Ectodermal cell (in vitro differentiated cells): ENCODE measurements around the gene IER5L.

Source experiments
- H3K27ac ChIP-seq: 2 replicates; pipeline ENCODE4 v1.7.0; 2013; ENCODE audit warnings: mild to moderate bottlenecking, low read depth, low read length; ENCODE audit not compliant: insufficient read depth, poor library complexity, severe bottlenecking
- H3K27me3 ChIP-seq: 2 replicates; pipeline ENCODE4 v1.7.0; 2013; ENCODE audit warnings: mild to moderate bottlenecking, low read length; ENCODE audit not compliant: insufficient read depth, control insufficient read depth, poor library complexity, severe bottlenecking
- H3K36me3 ChIP-seq: one replicate; pipeline ENCODE4 v1.7.0; 2013; ENCODE audit warnings: low read length; ENCODE audit not compliant: control insufficient read depth, insufficient read depth
- H3K4me1 ChIP-seq: one replicate; pipeline ENCODE4 v1.7.0; 2013; ENCODE audit warnings: low read length; ENCODE audit not compliant: control insufficient read depth, insufficient read depth
- H3K4me3 ChIP-seq: 2 replicates; pipeline ENCODE4 v1.7.0; 2013; ENCODE audit warnings: low read depth, low read length, control low read depth; ENCODE audit not compliant: insufficient read depth
- H3K9me3 ChIP-seq: 2 replicates; pipeline ENCODE4 v1.7.0; 2013; ENCODE audit warnings: mild to moderate bottlenecking, low read length, moderate library complexity; ENCODE audit not compliant: control insufficient read depth
- WGBS, 2 experiments: methylation state at CpG; one replicate each; pipeline ENCODE4 v1.1.7; 2013; ENCODE audit warnings: missing lambda C conversion rate in 2 of 2; 5-methylcytosine and 5-hydroxymethylcytosine counted together

Gene IER5L

GRCh38 chr9:129141066-129142041, 36.7 kb downstream of the IER5L start:
- H3K9me3 ChIP-seq: no peaks in the 10 kb centered on the region
- peak overlapping the region; percentile 46 for H3K4me3 ChIP-seq
- H3K27ac ChIP-seq: peak overlapping the region; percentile 99
- peaks cover 18% of the 10 kb centered on the region for H3K36me3 ChIP-seq
- 62 to 63% methylated on average over 12 to 13 of the region's 13 CpGs for WGBS, 2 experiments
- no peaks in the 10 kb centered on the region for H3K27me3 ChIP-seq
- H3K4me1 ChIP-seq: peaks cover 60% of the 10 kb centered on the region

- H3K27me3 ChIP-seq: no peaks in the 10 kb centered on the region
- peak overlapping the region; percentile 46 for H3K4me3 ChIP-seq
- H3K4me1 ChIP-seq: peaks cover 52% of the 10 kb centered on the region
- peaks cover 19% of the 10 kb centered on the region for H3K36me3 ChIP-seq
- H3K27ac ChIP-seq: peak overlapping the region; percentile 99
- H3K9me3 ChIP-seq: no peaks in the 10 kb centered on the region
- 8 to 11% methylated on average over 8 of the region's 8 CpGs for WGBS, 2 experiments
Measured at GRCh38 chr9:129140397-129141065, 37.5 kb downstream of the IER5L start.

GRCh38 chr9:129139993-129140396, 38.1 kb downstream of the IER5L start:
- peaks cover 46% of the 10 kb centered on the region for H3K4me1 ChIP-seq

GRCh38 chr9:129139233-129139992, 38.6 kb downstream of the IER5L start:
- WGBS, 2 experiments: 14% methylated on average over 13 of the region's 13 CpGs
- Histone ChIP-seq H3K27me3 (no peaks in the 10 kb centered on the region), H3K4me1 (peaks cover 45% of the 10 kb centered on the region), H3K4me3 (peak overlapping the region; percentile 46), H3K27ac (peak overlapping the region; percentile 99), H3K36me3 (peaks cover 19% of the 10 kb centered on the region), H3K9me3 (no peaks in the 10 kb centered on the region)

More at GRCh38 chr9:129139993-129140396, 38.1 kb downstream of the IER5L start:
- Histone ChIP-seq H3K27ac (peak overlapping the region; percentile 99), H3K27me3 (no peaks in the 10 kb centered on the region), H3K9me3 (no peaks in the 10 kb centered on the region), H3K36me3 (peaks cover 19% of the 10 kb centered on the region), H3K4me3 (peak overlapping the region; percentile 46)
- WGBS, 2 experiments: 1% methylated on average over 11 of the region's 11 CpGs

GRCh38 chr9:129138476-129139232, 39.4 kb downstream of the IER5L start:
- peaks cover 15% of the 10 kb centered on the region for H3K36me3 ChIP-seq
- WGBS, 2 experiments: 79 to 82% methylated on average over 21 of the region's 21 CpGs
- no peak overlapping the region for H3K27ac ChIP-seq
- no peaks in the 10 kb centered on the region for H3K9me3 ChIP-seq
- H3K4me1 ChIP-seq: peaks cover 41% of the 10 kb centered on the region
- no peak overlapping the region for H3K4me3 ChIP-seq
- no peaks in the 10 kb centered on the region for H3K27me3 ChIP-seq

- 95 to 97% methylated on average over 9 of the region's 9 CpGs for WGBS, 2 experiments
- H3K4me3 ChIP-seq: no peak overlapping the region
- peaks cover 18% of the 10 kb centered on the region for H3K36me3 ChIP-seq
- no peaks in the 10 kb centered on the region for H3K9me3 ChIP-seq
- peaks cover 40% of the 10 kb centered on the region for H3K4me1 ChIP-seq
- H3K27me3 ChIP-seq: no peaks in the 10 kb centered on the region
- H3K27ac ChIP-seq: no peak overlapping the region
Measured at GRCh38 chr9:129138144-129138462, 40.0 kb downstream of the IER5L start.

GRCh38 chr9:129137292-129138143, 40.5 kb downstream of the IER5L start:
- H3K4me3 ChIP-seq: no peak overlapping the region
- peaks cover 19% of the 10 kb centered on the region for H3K36me3 ChIP-seq
- WGBS, 2 experiments: 92 to 95% methylated on average over 19 of the region's 19 CpGs
- H3K27me3 ChIP-seq: no peaks in the 10 kb centered on the region
- H3K27ac ChIP-seq: no peak overlapping the region
- H3K9me3 ChIP-seq: no peaks in the 10 kb centered on the region
- peaks cover 40% of the 10 kb centered on the region for H3K4me1 ChIP-seq

GRCh38 chr9:129136446-129137035, 41.5 kb downstream of the IER5L start:
- H3K27ac ChIP-seq: no peak overlapping the region
- H3K4me3 ChIP-seq: no peak overlapping the region
- no peaks in the 10 kb centered on the region for H3K27me3 ChIP-seq
- peaks cover 19% of the 10 kb centered on the region for H3K36me3 ChIP-seq
- peaks cover 32% of the 10 kb centered on the region for H3K4me1 ChIP-seq
- WGBS, 2 experiments: 85 to 88% methylated on average over 16 of the region's 16 CpGs
- H3K9me3 ChIP-seq: no peaks in the 10 kb centered on the region

- Histone ChIP-seq H3K9me3 (no peaks in the 10 kb centered on the region), H3K36me3 (peaks cover 23% of the 10 kb centered on the region), H3K4me1 (peaks cover 23% of the 10 kb centered on the region), H3K4me3 (no peak overlapping the region), H3K27me3 (no peaks in the 10 kb centered on the region), H3K27ac (no peak overlapping the region)
- WGBS, 2 experiments: 95 to 96% methylated on average over 6 of the region's 6 CpGs
Measured at GRCh38 chr9:129135476-129135875, 42.6 kb downstream of the IER5L start.
